Upper lobe of right lung (tissue), 1 donor: ENCODE measurements around the gene MCTP1. TPM values are rescaled to one million over a fixed set of nuclear protein-coding genes. Genes with fewer than 3 reads are reported as not detected.

ENCODE experiments used
- ATAC-seq: fragments of 200-7000 bp; cut with Tn5 transposase; one replicate; pipeline ENCODE4 v1.9.1; 2020; ENCODE audit warnings: mild to moderate bottlenecking, moderate library complexity
- DNase-seq: peaks from one replicate; pipeline ENCODE4 v3.0.0-alpha.2; 2020
- H3K27ac ChIP-seq: fragments of 200-600 bp; one replicate; pipeline ENCODE4 v1.8.0; 2022
- H3K27me3 ChIP-seq: fragments of 200-600 bp; one replicate; pipeline ENCODE4 v1.8.0; 2022; ENCODE audit warnings: mild to moderate bottlenecking
- H3K36me3 ChIP-seq: fragments of 200-600 bp; one replicate; pipeline ENCODE4 v1.8.0; 2022
- H3K4me1 ChIP-seq: fragments of 200-600 bp; one replicate; pipeline ENCODE4 v1.8.0; 2022
- H3K4me3 ChIP-seq: fragments of 200-600 bp; one replicate; pipeline ENCODE4 v1.8.0; 2022; ENCODE audit warnings: mild to moderate bottlenecking
- H3K9me3 ChIP-seq: fragments of 200-600 bp; one replicate; pipeline ENCODE4 v1.8.0; 2022
- intact Hi-C: fragments of 100-400 bp; cut with DNase I; formaldehyde crosslinking; loops from one replicate; pipeline ENCODE4 v1.11.0; 2022
- total RNA-seq: library from RNA; stranded (reverse); fragmentation: NEBNext Ultra II Directional; extraction: Animal tissue kit (Norgen Biotek cat#: 25700); gene quantifications from one replicate; pipeline ENCODE4 v1.2.1, GENCODE V29; 2021
- TF ChIP-seq, protein P1 (sequence below): fragments of 200-600 bp; IDR thresholded peaks from one replicate; pipeline ENCODE4 v1.8.0; 2022; ENCODE audit warnings: antibody characterized with exemption
- donor health status: DM: no; HTN: yes; CAD: no; lungs with severe emphysema.

Gene MCTP1
- total RNA-seq, 1 donor from 2014 or later, result 40.7 TPM

DNA sequence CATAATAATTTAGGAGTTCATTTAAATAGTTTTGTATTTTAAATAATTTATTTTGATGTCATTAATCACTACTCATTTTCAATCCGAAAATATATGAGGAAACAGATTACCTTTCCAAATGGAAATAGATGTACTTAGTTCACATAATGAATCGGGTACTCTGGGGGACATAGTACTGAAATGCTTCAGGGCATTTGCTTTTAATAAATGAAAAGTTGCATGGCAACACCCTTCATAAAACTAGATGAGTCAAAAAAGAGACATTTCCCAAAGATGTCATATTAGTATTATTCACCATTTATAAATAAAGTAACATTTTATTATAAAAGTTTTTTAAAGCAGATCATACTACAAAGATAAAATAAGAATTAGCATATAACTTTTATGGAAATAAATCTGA, 177.8 kb downstream of the MCTP1 start:
- H3K4me3 ChIP-seq, result no peak overlapping the region
- DNase-seq (no peak), ATAC-seq (no peak)
- intact Hi-C loops, result no loop called here
- no peaks in the 10 kb centered on the region for H3K9me3 ChIP-seq
- no peaks in the 10 kb centered on the region for H3K4me1 ChIP-seq
- no peak overlapping the region for H3K27ac ChIP-seq
- TF ChIP-seq, protein P1, sequence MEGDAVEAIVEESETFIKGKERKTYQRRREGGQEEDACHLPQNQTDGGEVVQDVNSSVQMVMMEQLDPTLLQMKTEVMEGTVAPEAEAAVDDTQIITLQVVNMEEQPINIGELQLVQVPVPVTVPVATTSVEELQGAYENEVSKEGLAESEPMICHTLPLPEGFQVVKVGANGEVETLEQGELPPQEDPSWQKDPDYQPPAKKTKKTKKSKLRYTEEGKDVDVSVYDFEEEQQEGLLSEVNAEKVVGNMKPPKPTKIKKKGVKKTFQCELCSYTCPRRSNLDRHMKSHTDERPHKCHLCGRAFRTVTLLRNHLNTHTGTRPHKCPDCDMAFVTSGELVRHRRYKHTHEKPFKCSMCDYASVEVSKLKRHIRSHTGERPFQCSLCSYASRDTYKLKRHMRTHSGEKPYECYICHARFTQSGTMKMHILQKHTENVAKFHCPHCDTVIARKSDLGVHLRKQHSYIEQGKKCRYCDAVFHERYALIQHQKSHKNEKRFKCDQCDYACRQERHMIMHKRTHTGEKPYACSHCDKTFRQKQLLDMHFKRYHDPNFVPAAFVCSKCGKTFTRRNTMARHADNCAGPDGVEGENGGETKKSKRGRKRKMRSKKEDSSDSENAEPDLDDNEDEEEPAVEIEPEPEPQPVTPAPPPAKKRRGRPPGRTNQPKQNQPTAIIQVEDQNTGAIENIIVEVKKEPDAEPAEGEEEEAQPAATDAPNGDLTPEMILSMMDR, result no peak
- no peaks in the 10 kb centered on the region for H3K27me3 ChIP-seq
- no peaks in the 10 kb centered on the region for H3K36me3 ChIP-seq

DNA sequence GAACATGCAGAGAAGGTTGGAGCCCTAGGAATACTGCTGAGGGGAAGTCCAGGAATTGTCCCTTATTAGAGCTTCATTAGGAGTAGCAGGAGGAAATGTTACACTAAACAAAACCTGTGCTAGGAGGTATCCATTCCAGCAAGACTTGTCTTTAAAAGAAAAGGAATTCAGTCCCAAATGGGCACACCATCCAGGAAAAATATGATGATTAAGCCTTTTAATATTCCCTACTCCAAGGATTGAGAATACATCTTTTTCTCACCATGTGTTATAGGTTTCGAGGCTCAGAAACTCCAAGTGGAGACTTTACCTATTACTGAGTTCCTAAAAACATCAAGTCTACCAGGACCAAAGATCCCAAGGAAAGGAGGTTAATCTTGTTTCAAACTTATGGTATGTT, 179.3 kb downstream of the MCTP1 start:
- H3K36me3 ChIP-seq, result no peaks in the 10 kb centered on the region
- ATAC-seq (no peak), DNase-seq (no peak)
- TF ChIP-seq, protein P1, result no peak
- no peaks in the 10 kb centered on the region for H3K27me3 ChIP-seq
- no peak overlapping the region for H3K4me3 ChIP-seq
- no peaks in the 10 kb centered on the region for H3K4me1 ChIP-seq
- H3K27ac ChIP-seq, result no peak overlapping the region
- H3K9me3 ChIP-seq, result no peaks in the 10 kb centered on the region
- intact Hi-C loops, result no loop called here

DNA sequence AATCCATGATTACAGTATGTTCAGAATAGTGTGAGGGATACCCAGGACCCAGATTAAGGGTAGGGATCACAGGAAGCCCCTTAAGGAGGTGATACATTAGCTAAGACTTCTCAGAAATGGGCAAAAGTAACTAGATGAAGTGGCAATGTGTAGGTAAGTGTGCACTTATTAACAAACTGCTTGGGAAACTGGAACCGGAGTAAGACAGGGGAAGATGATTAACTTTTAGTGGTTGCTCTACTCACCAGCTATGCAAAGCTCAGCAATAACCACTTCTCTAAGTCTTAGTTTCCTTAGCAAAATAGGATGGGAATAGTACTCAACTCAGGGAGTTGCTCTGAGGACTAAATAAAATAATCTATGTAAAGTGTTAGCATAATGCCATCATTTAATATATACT, 182.2 kb downstream of the MCTP1 start:
- H3K27ac ChIP-seq, result no peak overlapping the region
- ATAC-seq (no peak), DNase-seq (no peak)
- no peak overlapping the region for H3K4me3 ChIP-seq
- intact Hi-C loops, result no loop called here
- TF ChIP-seq, protein P1, result no peak
- H3K27me3 ChIP-seq, result no peaks in the 10 kb centered on the region
- no peaks in the 10 kb centered on the region for H3K9me3 ChIP-seq
- no peaks in the 10 kb centered on the region for H3K4me1 ChIP-seq
- no peaks in the 10 kb centered on the region for H3K36me3 ChIP-seq

DNA sequence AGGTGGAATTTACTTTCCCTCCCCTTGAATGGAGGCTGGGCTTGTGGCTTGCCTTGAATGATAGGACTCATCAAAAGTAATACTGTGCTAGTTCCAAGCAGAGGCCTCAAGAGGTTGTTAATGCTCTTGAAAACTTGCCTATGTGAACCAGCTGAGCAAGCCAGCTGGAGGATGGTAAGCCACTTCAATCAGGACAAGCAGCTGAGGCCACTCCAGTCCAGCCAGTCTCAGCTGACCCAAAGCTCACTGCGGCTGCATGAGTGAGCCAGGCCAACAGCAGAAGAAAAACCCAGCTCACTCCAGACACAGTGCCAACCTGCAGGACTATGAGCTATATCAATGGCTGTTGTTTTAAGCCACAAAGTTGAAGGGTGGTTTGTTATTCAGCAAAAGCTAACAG, 182.8 kb downstream of the MCTP1 start:
- no peak overlapping the region for H3K4me3 ChIP-seq
- H3K4me1 ChIP-seq, result no peaks in the 10 kb centered on the region
- TF ChIP-seq, protein P1, result no peak
- peak; percentile 84 for ATAC-seq
- intact Hi-C loops, result no loop called here
- H3K9me3 ChIP-seq, result no peaks in the 10 kb centered on the region
- peak; percentile 68 for DNase-seq
- H3K36me3 ChIP-seq, result no peaks in the 10 kb centered on the region
- no peak overlapping the region for H3K27ac ChIP-seq
- H3K27me3 ChIP-seq, result no peaks in the 10 kb centered on the region

DNA sequence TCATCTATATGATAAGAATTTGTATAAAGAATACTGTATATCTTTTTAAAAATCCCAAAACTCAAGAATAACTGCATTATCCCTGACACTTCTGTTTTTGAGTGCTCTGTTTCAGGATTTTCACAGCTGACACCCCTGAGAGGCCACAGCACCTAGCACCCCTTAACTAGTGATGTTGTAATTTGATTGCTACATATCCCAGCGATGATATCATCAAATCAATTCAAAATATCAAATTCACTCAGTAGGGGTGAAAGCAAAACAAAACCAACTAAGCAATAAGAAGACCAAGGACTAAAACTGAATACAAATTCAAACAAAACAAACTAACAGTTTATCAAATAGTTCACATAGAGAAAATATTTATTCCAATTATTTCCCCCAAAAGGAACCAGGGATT, 184.3 kb downstream of the MCTP1 start:
- ATAC-seq, result no peak
- TF ChIP-seq, protein P1, result no peak
- H3K9me3 ChIP-seq, result no peaks in the 10 kb centered on the region
- H3K27me3 ChIP-seq, result no peaks in the 10 kb centered on the region
- DNase-seq, result no peak
- intact Hi-C loops, result no loop called here
- H3K4me3 ChIP-seq, result no peak overlapping the region
- no peaks in the 10 kb centered on the region for H3K36me3 ChIP-seq
- no peak overlapping the region for H3K27ac ChIP-seq
- no peaks in the 10 kb centered on the region for H3K4me1 ChIP-seq

DNA sequence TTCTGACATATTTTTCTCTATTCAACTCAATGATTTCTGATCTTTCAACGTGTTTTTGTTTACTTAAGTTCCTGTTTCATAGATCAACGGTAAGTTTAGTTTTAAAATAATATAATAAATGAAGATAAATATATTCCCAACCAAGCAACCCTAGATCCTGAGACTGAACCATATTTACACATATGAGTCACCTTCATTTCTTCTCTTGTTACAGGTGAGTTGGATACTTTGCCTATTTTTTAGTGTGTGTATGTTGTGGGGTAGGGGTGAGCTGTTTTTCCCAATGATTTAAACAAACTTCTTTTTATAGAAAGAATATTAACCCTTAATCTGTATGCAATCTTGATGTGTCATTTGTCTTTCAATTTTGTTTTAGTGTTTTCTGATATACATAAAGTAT, 186.9 kb downstream of the MCTP1 start:
- H3K4me1 ChIP-seq, result no peaks in the 10 kb centered on the region
- TF ChIP-seq, protein P1, result no peak
- H3K36me3 ChIP-seq, result no peaks in the 10 kb centered on the region
- H3K27ac ChIP-seq, result no peak overlapping the region
- intact Hi-C loops, result no loop called here
- no peaks in the 10 kb centered on the region for H3K9me3 ChIP-seq
- ATAC-seq (no peak), DNase-seq (no peak)
- H3K4me3 ChIP-seq, result no peak overlapping the region
- no peaks in the 10 kb centered on the region for H3K27me3 ChIP-seq
